Smooth muscle cell (in vitro differentiated cells): ENCODE measurements around the gene IQSEC3. TPM values are rescaled to one million over a fixed set of nuclear protein-coding genes. Genes with fewer than 3 reads are reported as not detected.

Experiments
- DNase-seq: peaks from one replicate; lab custom pipeline; 2025; ENCODE audit not compliant: unreplicated experiment; lab: John Stamatoyannopoulos, UW
- H2AFZ ChIP-seq: fragments of 200-600 bp; sonication (generic); 2 replicates; pipeline ENCODE4 v1.6.0; 2016; ENCODE audit warnings: antibody characterized with exemption, low read depth, mild to moderate bottlenecking
- H3F3A ChIP-seq: fragments of 200-600 bp; sonication (generic); 2 replicates; pipeline ENCODE4 v1.6.0; 2017; ENCODE audit warnings: antibody characterized with exemption, low read depth
- H3K27ac ChIP-seq: fragments of 200-600 bp; sonication (generic); 2 replicates; pipeline ENCODE4 v1.5.1; 2016; ENCODE audit warnings: low read depth, mild to moderate bottlenecking
- H3K27me3 ChIP-seq: fragments of 200-600 bp; sonication (generic); 2 replicates; pipeline ENCODE4 v1.6.1; 2016; ENCODE audit warnings: low read depth, mild to moderate bottlenecking
- H3K36me3 ChIP-seq: fragments of 200-600 bp; sonication (generic); 2 replicates; pipeline ENCODE4 v1.5.1; 2016; ENCODE audit warnings: low read depth
- H3K4me1 ChIP-seq: fragments of 200-600 bp; sonication (generic); 2 replicates; pipeline ENCODE4 v1.5.1; 2016; ENCODE audit warnings: low read depth
- H3K4me2 ChIP-seq: fragments of 200-600 bp; sonication (generic); 2 replicates; pipeline ENCODE4 v1.6.0; 2016; ENCODE audit warnings: mild to moderate bottlenecking
- H3K4me3 ChIP-seq: fragments of 200-600 bp; sonication (generic); 2 replicates; pipeline ENCODE4 v1.5.1; 2016; ENCODE audit warnings: mild to moderate bottlenecking
- H3K79me2 ChIP-seq: fragments of 200-600 bp; sonication (generic); 2 replicates; pipeline ENCODE4 v1.6.0; 2016; ENCODE audit warnings: low read depth, mild to moderate bottlenecking
- H3K9ac ChIP-seq: fragments of 200-600 bp; sonication (generic); 2 replicates; pipeline ENCODE4 v1.6.0; 2016; ENCODE audit warnings: low read depth
- H3K9me3 ChIP-seq: fragments of 200-600 bp; sonication (generic); replicated peaks from 2 replicates; pipeline ENCODE4 v1.5.1; 2016; ENCODE audit warnings: low read depth
- H4K20me1 ChIP-seq: fragments of 200-600 bp; sonication (generic); 2 replicates; pipeline ENCODE4 v1.6.0; 2016; ENCODE audit warnings: low read depth
- WGBS: methylation state at CpG from one replicate; pipeline ENCODE4 v1.1.7; 2016; ENCODE audit warnings: low lambda C conversion rate; 5-methylcytosine and 5-hydroxymethylcytosine counted together
- polyA plus RNA-seq: library from polyadenylated mRNA; unstranded; fragments of >200 nt; fragmentation: Nextera tagmentation; extraction: Ambion mirVana; gene quantifications from 2 replicates; pipeline ENCODE4 v1.2.1, GENCODE V29; 2016
- total RNA-seq: library from RNA; depleted of rRNA; stranded (reverse); fragments of >200 nt; gene quantifications from 2 replicates; pipeline ENCODE4 v1.2.3, GENCODE V29; 2014
- TF ChIP-seq, protein P1 (sequence below): fragments of 200-600 bp; sonication (generic); IDR thresholded peaks from 2 replicates; pipeline ENCODE4 v1.5.1; 2017; ENCODE audit warnings: borderline replicate concordance, mild to moderate bottlenecking, antibody characterized with exemption; ENCODE audit not compliant: insufficient read depth, poor library complexity, severe bottlenecking

The IQSEC3 gene
- total and polyA plus RNA-seq, 2 experiments from 2014 or later: 0.72 to 2.4 TPM

DNA sequence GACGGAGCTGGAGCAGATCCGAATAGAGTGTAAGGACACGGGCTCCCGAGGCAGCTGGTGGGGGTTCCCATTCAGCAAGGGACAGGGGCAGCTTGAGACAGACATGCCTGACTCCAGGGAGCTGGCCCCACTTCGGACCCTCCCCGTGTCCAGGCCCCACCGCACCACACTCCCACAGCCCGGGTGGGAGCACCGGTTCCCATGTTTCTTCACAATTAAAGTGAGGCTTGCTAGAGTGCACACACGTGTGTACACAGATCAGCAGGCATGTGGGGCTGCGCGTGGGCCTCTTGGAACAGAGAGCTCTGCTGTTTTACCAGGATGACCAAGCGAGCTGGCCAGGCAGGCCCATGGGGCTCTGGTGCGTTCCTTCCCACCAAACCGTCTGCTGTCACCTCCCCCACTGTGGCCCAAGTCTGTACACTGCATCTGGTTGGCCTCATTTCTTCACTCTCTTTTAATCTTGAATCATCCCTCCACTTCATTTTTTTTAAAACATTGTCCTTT lies 99.3 kb downstream of the IQSEC3 start:
- H3K27me3 ChIP-seq: no peaks in the 10 kb centered on the region
- no peaks in the 10 kb centered on the region for H3K9me3 ChIP-seq
- H3K36me3 ChIP-seq: no peaks in the 10 kb centered on the region
- TF ChIP-seq, protein P1, sequence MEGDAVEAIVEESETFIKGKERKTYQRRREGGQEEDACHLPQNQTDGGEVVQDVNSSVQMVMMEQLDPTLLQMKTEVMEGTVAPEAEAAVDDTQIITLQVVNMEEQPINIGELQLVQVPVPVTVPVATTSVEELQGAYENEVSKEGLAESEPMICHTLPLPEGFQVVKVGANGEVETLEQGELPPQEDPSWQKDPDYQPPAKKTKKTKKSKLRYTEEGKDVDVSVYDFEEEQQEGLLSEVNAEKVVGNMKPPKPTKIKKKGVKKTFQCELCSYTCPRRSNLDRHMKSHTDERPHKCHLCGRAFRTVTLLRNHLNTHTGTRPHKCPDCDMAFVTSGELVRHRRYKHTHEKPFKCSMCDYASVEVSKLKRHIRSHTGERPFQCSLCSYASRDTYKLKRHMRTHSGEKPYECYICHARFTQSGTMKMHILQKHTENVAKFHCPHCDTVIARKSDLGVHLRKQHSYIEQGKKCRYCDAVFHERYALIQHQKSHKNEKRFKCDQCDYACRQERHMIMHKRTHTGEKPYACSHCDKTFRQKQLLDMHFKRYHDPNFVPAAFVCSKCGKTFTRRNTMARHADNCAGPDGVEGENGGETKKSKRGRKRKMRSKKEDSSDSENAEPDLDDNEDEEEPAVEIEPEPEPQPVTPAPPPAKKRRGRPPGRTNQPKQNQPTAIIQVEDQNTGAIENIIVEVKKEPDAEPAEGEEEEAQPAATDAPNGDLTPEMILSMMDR: no peak
- no peaks in the 10 kb centered on the region for H3K79me2 ChIP-seq
- no peak overlapping the region for H2AFZ ChIP-seq
- H3K4me2 ChIP-seq: peak overlapping the region; percentile 12
- no peak overlapping the region for H3K27ac ChIP-seq
- no peak overlapping the region for H3K9ac ChIP-seq
- WGBS: 76% methylated on average over 14 of the region's 15 CpGs
- no peak for DNase-seq
- H3F3A ChIP-seq: no peaks in the 10 kb centered on the region
- no peak overlapping the region for H3K4me3 ChIP-seq
- no peaks in the 10 kb centered on the region for H4K20me1 ChIP-seq
- peaks cover 35% of the 10 kb centered on the region for H3K4me1 ChIP-seq

DNA sequence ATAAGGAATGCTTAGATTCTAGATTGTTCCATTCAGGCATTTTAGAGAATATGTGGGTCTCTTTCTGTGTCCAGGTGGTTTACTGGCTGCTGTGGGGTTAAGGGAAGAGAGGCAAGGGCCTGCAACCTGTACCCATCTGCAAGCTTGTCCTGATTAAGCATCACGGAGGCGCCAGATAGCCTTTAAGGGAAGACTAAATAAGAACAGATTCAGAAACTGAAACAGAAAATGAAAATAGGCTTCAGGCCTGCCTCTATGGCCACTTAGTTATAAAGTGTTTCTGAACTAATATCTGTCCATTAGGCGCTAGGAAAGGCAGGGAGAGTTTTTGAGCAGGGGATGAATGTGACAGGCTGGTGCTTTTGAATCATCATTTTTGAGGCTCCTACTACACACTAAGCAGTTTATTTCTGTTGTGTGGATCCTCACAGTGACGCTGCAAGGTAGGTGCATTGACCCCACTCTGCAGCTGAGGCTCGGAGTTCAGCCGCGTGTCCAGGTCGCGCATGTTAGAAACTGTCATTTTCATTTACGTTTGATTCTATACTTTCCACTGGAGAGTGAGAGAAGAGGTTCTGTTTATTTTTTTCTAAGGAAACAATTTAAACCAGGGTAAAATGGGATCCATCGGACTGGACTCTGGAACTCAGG lies 100.0 kb downstream of the IQSEC3 start:
- no peak overlapping the region for H2AFZ ChIP-seq
- H3K27ac ChIP-seq: no peak overlapping the region
- no peak for DNase-seq
- TF ChIP-seq, protein P1: no peak
- H3K4me3 ChIP-seq: no peak overlapping the region
- no peaks in the 10 kb centered on the region for H3K36me3 ChIP-seq
- peaks cover 35% of the 10 kb centered on the region for H3K4me1 ChIP-seq
- 89% methylated on average over 11 of the region's 11 CpGs for WGBS
- H3F3A ChIP-seq: no peaks in the 10 kb centered on the region
- H3K79me2 ChIP-seq: no peaks in the 10 kb centered on the region
- no peak overlapping the region for H3K9ac ChIP-seq
- no peaks in the 10 kb centered on the region for H4K20me1 ChIP-seq
- no peaks in the 10 kb centered on the region for H3K9me3 ChIP-seq
- H3K4me2 ChIP-seq: peak overlapping the region; percentile 12
- no peaks in the 10 kb centered on the region for H3K27me3 ChIP-seq

DNA sequence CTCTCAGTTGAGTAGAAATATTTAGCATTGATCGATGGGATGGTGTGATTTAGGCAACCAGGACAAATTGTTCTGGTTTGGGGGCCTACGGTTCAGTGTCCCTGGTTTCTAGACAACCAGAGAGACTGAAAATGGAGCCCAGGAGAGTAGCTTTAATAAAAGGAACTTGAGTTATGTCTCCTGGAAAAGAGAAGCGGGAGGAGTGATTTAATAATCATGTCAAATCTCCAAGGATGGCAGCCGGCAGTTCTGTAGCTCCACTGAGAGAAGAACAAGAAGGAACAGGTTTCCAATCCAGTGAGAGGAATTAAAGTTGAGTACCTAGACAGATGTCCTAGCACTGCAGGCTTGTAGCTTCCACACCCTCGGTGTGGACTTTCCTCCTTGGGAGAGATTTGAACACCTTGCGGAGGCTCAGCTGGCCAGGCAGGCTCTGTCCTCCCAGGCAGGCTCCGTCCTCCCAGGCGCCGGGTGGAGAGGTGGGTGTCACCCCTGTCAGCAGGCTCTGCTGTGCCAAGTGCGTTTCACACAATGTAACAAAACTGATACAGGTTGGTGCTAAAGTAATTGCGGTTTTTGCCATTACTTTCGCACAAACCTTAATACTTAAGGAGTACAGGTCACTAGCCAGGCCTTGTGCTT lies 101.5 kb downstream of the IQSEC3 start:
- Histone ChIP-seq H3K9ac (no peak overlapping the region), H3K36me3 (no peaks in the 10 kb centered on the region), H2AFZ (no peak overlapping the region), H3K27me3 (no peaks in the 10 kb centered on the region), H3K27ac (no peak overlapping the region), H3K4me3 (no peak overlapping the region), H3K4me2 (no peak overlapping the region), H3K9me3 (no peaks in the 10 kb centered on the region), H3K79me2 (no peaks in the 10 kb centered on the region), H4K20me1 (no peaks in the 10 kb centered on the region), H3F3A (no peaks in the 10 kb centered on the region), H3K4me1 (peaks cover 35% of the 10 kb centered on the region)
- 91% methylated on average over 12 of the region's 12 CpGs for WGBS
- no peak for DNase-seq
- TF ChIP-seq, protein P1: no peak
